ENCODE results near the gene HSD3B7. TPM values are rescaled to one million over a fixed set of nuclear protein-coding genes. Genes with fewer than 3 reads are reported as not detected.

Gene HSD3B7
- total RNA-seq, 2 donors from 2014 or later: 4.1 to 4.8 TPM

DNA sequence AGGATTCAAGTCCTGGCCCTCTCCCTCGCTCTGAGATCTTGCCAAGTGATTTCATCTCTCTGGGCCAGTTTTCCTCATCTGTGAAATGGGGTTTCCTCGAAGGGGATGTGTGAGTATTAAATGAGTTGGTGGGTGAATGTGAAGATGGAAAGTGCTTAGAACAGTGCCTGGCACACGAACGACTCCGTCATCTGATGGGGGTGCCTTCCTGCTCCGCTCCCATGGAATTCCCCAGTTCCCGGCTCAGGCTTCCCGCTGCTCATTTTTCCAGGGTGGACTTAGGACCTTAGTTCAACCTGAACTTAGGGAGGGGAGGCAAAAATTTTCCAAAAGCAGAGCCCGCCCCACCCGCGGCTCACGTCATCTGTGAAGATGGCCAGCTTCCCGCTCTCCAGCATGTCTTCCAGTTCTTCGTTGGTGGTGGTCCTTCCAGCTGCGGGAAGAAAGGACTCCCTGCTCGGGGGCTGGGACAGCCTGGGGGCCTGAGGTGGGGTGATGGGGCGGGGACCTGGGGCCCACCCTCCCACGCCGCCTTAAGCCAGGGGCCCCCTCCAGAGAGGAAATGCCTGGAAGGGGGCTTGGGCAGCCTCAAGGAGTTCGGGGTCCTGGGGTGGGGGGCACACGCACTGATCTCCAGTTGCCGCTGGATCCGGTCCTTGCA, 11.4 kb downstream of the HSD3B7 start:
- no peaks in the 10 kb centered on the region for H3K9me3 Mint-ChIP-seq
- no peaks in the 10 kb centered on the region for H3K36me3 ChIP-seq (ENCODE audit: control insufficient read depth, insufficient read depth, low read length)
- no peak overlapping the region for H3K27ac Mint-ChIP-seq
- peak overlapping the region; percentile 59 for H3K4me3 Mint-ChIP-seq
- no peaks in the 10 kb centered on the region for H3K4me1 Mint-ChIP-seq
- no peaks in the 10 kb centered on the region for H3K36me3 Mint-ChIP-seq (ENCODE audit: low read depth)
- peak overlapping the region; percentile 77 for H3K4me3 ChIP-seq (ENCODE audit: low read length)
- DNase-seq: no peak
- 37 to 58% methylated on average over 6 to 23 of the region's 23 CpGs for WGBS, 2 experiments (ENCODE audit: insufficient coverage in 1 of 2, insufficient read length in 1 of 2)
- H3K27me3 ChIP-seq (ENCODE audit: control insufficient read depth, insufficient read depth, low read length, poor library complexity, severe bottlenecking): peaks cover 40% of the 10 kb centered on the region
- no peak overlapping the region for H3K9ac ChIP-seq (ENCODE audit: extremely low read depth, low read length, poor library complexity, severe bottlenecking)
- no peaks in the 10 kb centered on the region for H3K4me1 ChIP-seq (ENCODE audit: control insufficient read depth, insufficient read depth, low read length)
- no peaks in the 10 kb centered on the region for H3K9me3 ChIP-seq (ENCODE audit: control insufficient read depth, low read length)
- H3K27me3 Mint-ChIP-seq (ENCODE audit: insufficient read depth): peaks cover 35% of the 10 kb centered on the region
- TF ChIP-seq, protein P1, sequence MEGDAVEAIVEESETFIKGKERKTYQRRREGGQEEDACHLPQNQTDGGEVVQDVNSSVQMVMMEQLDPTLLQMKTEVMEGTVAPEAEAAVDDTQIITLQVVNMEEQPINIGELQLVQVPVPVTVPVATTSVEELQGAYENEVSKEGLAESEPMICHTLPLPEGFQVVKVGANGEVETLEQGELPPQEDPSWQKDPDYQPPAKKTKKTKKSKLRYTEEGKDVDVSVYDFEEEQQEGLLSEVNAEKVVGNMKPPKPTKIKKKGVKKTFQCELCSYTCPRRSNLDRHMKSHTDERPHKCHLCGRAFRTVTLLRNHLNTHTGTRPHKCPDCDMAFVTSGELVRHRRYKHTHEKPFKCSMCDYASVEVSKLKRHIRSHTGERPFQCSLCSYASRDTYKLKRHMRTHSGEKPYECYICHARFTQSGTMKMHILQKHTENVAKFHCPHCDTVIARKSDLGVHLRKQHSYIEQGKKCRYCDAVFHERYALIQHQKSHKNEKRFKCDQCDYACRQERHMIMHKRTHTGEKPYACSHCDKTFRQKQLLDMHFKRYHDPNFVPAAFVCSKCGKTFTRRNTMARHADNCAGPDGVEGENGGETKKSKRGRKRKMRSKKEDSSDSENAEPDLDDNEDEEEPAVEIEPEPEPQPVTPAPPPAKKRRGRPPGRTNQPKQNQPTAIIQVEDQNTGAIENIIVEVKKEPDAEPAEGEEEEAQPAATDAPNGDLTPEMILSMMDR (conservative IDR thresholded peaks at IDR 0.05): no peak
- H3K27ac ChIP-seq (ENCODE audit: low read depth, low read length): no peak overlapping the region

DNA sequence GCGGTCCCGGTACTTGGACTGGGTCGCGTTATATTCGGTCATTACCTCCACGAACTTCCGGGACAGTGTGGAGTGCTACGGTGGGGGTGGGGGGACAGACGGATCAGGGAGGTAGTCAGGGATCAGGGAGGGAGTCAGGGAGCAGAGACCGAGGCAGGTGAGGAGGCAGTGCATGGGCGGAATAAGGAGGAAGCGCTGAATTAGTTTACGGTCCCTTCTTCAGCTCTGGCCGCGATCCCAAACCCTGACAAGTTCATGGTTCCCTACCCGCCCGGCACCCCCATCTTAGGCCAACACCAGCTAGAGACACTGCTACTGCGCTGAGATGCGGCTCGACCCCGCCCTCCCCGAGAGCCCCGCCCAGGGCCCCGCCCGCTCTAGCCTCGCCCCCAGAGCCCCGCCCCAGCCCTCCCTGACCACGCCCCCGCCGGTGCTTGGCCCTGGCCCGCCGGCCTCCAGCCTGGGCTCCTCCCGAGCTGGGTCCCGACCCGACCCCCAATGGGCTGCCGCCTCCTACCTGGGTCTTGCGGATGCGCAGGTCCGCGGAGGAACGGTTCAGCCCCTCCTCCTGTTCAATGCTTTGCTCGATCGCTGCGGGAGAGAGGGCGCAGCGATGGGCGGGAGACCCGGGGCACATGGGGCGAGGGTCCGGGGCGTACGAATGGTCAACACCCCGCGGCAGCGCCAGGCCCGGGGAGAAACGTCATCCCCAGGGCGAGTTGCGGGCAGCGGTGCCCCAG, 12.1 kb downstream of the HSD3B7 start:
- Mint-ChIP-seq H3K36me3 (ENCODE audit: low read depth) (no peaks in the 10 kb centered on the region), H3K27ac (no peak overlapping the region), H3K4me1 (no peaks in the 10 kb centered on the region), H3K4me3 (peak overlapping the region; percentile 59), H3K27me3 (ENCODE audit: insufficient read depth) (peaks cover 36% of the 10 kb centered on the region), H3K9me3 (no peaks in the 10 kb centered on the region)
- Histone ChIP-seq H3K27ac (ENCODE audit: low read depth, low read length) (no peak overlapping the region), H3K4me1 (ENCODE audit: control insufficient read depth, insufficient read depth, low read length) (no peaks in the 10 kb centered on the region), H3K4me3 (ENCODE audit: low read length) (peak overlapping the region; percentile 77), H3K9ac (ENCODE audit: extremely low read depth, low read length, poor library complexity, severe bottlenecking) (no peak overlapping the region), H3K9me3 (ENCODE audit: control insufficient read depth, low read length) (no peaks in the 10 kb centered on the region), H3K27me3 (ENCODE audit: control insufficient read depth, insufficient read depth, low read length, poor library complexity, severe bottlenecking) (peaks cover 40% of the 10 kb centered on the region), H3K36me3 (ENCODE audit: control insufficient read depth, insufficient read depth, low read length) (no peaks in the 10 kb centered on the region)
- 3% methylated on average over 26 to 60 of the region's 60 CpGs for WGBS, 2 experiments (ENCODE audit: insufficient coverage in 1 of 2, insufficient read length in 1 of 2)
- TF ChIP-seq, protein P1 (conservative IDR thresholded peaks at IDR 0.05): no peak
- peak; percentile 97 for DNase-seq

DNA sequence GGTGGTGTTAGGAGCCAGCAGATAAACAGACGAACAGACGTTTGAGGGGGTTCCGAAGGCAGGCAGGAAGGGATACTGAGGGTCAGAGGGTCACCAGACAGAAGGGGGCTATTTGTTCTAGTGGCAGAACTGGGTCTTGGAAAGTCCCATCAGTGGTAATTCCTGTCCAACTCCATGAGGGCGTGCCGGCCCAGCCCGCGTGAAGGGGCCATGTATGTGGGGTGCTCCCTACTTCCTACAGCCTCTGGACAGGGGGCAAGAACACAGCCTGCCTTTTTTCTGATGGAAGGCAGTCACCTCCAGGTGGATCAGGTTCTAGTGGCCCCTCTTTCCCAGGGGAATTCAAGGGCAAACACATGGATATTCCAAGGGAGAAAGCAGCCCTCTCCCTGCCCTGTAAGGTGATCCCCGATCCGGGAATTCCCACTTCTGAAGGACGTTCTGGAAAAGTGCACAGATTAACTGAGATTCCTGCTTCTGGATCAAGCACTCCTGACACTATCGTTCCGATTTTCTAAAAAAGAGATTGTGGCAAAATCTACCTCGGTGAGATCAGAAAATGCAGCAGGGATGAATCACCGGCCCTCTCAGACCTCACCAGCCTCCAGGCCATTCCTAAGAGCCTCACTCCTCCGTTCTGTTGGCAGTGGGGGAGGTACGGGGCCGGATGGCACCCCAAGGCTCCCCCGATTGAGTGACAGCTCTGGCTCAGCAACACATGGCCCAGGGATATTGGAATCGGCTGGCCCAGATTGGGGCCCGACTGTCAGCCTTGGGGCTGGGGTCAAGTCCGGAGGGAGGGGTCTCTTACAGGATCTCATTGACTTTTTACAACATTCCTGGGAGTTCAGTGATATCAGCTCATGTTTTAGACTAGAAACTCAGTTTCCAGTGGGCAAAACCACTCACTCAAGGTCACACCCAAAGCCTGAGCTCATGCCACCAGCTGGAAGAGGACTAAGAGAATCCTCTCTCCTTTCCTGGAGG, 13.0 kb downstream of the HSD3B7 start:
- Histone ChIP-seq H3K4me1 (ENCODE audit: control insufficient read depth, insufficient read depth, low read length) (no peaks in the 10 kb centered on the region), H3K27ac (ENCODE audit: low read depth, low read length) (no peak overlapping the region), H3K9ac (ENCODE audit: extremely low read depth, low read length, poor library complexity, severe bottlenecking) (no peak overlapping the region), H3K4me3 (ENCODE audit: low read length) (peak overlapping the region; percentile 77), H3K9me3 (ENCODE audit: control insufficient read depth, low read length) (no peaks in the 10 kb centered on the region), H3K36me3 (ENCODE audit: control insufficient read depth, insufficient read depth, low read length) (no peaks in the 10 kb centered on the region), H3K27me3 (ENCODE audit: control insufficient read depth, insufficient read depth, low read length, poor library complexity, severe bottlenecking) (peaks cover 40% of the 10 kb centered on the region)
- TF ChIP-seq, protein P1 (conservative IDR thresholded peaks at IDR 0.05): no peak
- Mint-ChIP-seq H3K4me1 (no peaks in the 10 kb centered on the region), H3K9me3 (no peaks in the 10 kb centered on the region), H3K27me3 (ENCODE audit: insufficient read depth) (peaks cover 37% of the 10 kb centered on the region), H3K27ac (no peak overlapping the region), H3K36me3 (ENCODE audit: low read depth) (no peaks in the 10 kb centered on the region), H3K4me3 (peak overlapping the region; percentile 59)
- WGBS, 2 experiments (ENCODE audit: insufficient coverage in 1 of 2, insufficient read length in 1 of 2): 63 to 67% methylated on average over 10 to 21 of the region's 21 CpGs
- DNase-seq: no peak
